Iris pigment epithelial cell (primary cell): Measurements from ENCODE around the gene ATG2A.

Experiments
- DNase-seq: peaks from one replicate; pipeline ENCODE4 v3.0.0-alpha.2; 2011; ENCODE audit warnings: low read depth

Gene ATG2A

DNA sequence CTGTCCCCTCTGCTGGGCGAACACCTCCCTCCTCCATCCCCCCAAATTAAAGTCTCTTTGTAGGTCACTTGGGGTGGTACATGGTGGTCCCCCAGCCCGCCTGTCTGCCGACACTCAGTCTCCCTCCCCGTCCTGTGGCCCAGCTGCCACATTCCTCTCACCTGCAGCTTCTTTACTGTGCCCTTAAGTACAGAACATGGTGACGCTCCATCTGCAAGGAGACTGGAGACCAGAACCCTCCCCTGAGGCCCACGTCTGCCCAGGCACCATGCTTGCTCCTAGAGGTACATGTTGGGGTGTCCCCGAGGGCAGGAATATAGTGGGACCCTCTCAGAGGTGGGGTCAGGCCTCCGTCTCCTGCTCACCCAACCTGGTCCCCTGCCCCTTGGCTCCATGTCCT, 33.0 kb downstream of the ATG2A start:
- DNase-seq: no peak

DNA sequence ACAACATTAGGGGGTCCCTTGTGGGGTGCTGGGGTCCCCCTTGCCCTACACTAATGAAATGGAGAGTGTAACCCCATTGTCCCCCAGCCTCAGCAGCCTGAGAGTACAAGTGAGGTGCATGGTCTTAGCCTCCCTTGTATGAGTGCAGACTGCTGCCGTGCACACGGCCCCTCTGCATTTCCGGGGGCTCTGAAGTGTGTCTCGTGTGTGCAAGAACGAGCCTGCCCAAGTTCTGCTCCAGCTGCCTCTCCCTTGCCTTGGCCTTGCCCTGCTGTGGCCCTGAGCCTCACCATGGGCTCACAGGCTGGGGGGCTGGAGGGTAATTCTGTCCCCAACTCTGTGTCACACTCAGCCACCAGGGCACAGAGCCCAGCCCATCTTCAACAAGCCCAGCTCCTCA, 33.4 kb downstream of the ATG2A start:
- no peak for DNase-seq

DNA sequence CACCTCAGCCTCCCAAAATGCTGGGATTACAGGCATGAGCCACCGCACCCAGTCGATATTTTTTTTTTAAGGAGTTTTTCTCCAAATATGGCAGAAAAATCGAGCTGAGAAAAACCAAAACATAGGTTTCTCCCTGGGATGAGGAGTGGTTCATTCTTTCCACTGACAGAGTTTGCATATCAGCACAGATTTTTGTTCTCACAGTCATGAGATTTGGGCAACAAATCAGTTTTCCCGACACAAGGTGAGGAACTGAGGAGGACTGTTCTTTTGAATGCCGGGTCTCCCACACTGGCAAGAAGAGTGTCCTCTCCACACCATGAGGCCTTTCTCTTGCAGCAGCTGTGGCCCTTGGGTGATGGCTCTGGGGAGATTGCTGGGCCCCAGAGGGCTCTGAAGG, 34.8 kb downstream of the ATG2A start:
- DNase-seq: no peak

DNA sequence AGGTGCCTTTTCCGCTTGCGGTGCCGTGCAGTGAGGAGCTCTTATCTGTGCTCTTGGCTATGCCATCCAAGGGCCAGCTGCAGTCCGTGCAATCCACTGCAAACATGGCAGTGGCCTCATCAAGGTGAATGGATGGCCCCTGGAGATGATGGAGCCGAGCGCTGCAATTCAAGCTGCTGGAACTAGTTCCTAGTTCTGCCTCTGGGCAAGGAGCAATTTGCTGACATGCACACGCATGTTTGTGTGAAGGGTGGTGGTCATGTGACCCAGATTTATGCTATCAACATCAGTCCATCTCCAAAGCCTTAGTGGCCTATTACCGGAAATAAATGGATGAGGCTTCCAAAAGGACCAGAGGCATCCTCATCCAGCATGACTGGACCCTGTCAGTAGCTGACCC, 35.5 kb downstream of the ATG2A start:
- DNase-seq: no peak

DNA sequence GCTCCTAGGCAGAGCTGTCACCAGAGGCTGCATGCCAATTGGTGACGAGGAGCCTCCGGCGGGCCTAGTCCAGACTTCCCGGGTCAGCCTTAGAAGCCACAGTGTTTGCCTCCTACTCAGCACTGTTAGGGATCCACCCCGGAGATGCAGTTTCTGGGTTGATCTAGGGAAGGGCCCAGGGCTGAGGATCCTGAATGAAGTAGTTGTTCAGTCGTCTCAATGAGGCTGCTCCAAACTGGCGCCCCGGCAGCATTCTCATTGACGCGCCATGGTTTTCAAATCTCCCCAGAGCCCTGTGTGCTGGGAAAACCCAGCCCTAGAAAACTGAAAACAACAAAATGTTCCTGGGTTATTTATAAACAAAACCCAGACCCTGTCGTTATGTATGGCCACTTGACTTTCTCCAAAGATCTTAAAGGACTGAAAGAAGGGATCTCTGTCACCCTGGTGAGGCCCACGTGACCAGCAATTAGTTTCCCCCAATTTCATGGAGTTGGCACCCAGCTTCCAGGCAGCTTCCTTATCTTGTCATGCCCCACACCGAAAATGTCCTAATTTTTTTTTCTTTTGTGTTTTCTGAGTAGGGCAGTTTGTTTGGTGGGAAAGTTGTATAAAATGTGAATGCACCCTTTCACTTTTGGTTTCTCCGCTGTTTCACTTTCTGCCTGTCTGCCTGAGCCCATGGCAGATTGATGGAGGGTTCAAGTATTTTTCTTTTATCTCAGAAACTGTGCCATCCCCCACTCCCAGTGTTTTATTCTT, 36.6 kb downstream of the ATG2A start:
- no peak for DNase-seq

DNA sequence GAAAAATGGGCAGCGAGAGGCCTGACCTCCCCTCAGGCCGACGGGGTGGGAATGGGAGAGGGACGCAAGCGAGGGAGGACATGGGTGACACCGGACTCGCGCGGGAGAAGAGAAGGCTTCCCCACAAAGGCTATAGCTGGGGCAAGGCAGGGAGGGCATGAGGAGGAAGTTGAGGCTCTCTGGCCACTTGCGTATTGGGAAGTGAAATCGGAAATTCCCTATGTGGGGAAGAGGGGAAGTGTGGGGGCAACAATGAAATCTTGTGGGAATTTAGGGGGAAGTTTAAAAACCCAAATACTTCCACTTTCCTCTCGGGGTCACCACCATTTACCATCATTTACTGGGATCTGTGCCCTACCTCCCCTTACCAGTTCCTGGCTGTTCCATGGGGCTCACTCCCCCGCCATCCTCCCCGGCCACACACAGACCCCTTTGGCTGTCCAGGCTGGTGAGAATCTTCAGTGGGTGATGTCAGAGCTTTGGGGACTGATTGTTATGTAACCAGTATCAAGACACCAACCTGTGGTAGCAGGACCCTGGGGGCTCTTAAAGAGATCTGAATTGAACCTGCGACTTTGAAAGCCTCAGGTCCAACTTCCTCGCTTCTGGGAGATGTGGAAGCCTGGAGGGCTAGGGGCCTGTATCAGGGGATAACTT, 37.6 kb downstream of the ATG2A start:
- DNase-seq: no peak

DNA sequence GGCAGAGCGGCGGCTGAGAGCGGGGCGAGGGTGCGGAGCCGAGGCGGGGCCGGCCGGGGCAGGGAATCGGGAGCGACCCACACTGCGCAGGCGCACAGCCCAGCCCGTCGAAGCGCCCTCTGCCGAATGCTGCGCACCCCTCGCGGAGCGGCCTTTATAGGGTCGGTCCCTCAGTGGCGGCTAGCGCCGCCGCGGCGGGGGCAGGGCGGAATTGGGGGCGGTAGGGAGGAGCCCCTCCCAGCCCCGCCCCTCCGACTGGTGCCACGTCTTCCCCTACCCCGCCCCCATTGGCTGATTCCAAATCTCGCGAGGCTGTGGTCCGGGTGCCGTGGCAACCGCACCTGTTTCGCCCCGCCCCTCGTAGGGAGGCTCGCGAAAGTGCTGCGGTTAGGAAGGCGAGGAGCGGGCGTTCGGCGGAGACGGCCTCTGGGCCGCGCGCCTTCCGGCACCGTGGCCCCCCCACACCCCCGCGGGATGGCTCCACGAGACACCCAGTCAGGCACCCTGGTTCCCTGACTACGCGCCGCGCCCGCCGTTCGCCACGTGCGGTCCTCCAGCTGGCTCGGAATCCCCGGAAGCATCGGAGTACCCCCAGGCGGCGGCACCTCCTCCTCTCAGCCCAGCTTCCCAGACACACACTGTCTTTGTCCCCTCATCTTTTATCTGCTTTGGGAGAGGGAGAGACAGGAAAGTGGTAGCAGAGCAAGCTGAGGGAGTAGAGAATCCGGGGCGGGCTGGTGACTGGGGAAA, 38.3 kb downstream of the ATG2A start, which contains the start of gene EHD1:
TSS of gene EHD1 (minus strand) at position 128 of the 750 bp plus-strand sequence. CDS start 157 bp downstream, outside the sequence.
- DNase-seq: peak; percentile 94

DNA sequence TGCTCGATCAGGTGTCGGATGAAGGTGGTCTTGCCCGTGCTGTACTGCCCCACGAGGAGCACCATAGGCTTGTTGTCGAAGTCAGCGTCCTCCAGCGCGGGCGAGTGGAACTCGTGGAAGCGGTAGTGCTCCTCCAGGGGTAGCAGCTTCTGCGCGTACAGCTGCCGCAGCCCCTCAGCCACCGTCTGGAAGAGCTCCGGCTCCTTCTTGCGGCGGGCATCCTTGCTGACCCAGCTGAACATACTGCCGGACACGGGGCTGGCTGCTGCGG, 38.9 kb downstream of the ATG2A start:
- DNase-seq: peak; percentile 57

DNA sequence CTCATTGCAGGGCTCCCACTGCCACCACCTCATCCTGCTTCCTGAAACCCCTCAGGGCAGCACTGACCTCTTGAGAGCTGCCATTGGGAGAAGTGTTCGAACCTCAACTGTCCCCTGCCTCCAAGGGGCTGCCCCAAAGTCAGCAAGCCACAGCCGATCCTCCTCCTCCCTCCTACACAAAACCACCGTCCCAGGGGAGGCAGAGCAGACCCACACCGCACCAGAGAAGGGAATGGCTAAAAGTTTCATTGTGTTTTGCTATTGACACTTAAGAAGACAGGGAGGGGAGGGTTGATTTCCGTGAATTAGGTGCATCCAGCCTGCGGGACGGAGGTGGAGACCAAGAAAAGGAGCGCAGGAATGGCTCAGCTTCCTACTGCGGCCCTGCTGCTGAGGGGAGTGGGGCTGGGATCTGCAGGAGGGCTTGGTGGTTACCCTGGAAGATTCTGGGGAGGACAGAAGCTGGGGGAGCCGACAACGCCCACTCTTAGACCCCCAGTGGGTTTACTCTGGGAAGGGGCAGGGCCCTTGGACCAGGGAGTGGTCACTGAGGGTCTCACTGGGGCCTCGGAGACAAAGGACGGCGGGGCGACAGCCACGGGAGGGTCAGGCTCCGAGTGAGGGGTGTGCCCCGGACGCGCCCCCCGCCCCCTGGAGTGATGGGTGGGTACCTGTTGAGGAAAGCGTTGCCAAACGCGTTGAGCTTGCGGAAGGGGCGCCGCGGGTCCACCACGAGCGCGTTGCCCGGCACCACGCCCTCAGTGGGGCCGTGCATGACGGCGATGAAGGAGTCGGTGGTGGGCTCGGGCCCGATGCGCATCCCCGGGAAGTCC, 39.4 kb downstream of the ATG2A start:
- DNase-seq: no peak

DNA sequence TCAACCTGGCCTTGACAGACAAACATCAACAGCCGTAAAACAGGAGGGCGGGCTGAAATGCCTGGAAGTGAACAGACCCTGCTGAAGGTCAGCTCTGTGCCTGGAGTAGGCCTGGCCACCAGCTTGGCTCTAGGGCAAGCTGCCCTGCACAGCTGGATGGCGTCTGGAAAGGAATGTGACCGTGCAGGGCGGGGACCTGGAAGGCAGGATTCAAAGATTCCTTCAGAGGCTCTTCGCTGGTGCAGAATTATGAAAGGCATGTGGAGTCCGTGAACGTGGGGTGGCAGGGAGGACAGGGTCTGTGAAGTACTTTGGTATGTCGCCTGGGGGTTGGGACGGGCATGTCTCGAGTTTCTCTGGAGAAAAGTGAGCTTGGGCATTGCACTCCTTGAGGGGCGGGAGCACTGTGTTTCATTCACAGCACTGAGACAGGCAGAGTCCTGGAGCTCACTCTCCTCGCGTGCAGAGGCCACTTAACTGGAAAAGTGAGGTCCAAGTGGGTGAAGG, 40.1 kb downstream of the ATG2A start:
- DNase-seq: no peak

DNA sequence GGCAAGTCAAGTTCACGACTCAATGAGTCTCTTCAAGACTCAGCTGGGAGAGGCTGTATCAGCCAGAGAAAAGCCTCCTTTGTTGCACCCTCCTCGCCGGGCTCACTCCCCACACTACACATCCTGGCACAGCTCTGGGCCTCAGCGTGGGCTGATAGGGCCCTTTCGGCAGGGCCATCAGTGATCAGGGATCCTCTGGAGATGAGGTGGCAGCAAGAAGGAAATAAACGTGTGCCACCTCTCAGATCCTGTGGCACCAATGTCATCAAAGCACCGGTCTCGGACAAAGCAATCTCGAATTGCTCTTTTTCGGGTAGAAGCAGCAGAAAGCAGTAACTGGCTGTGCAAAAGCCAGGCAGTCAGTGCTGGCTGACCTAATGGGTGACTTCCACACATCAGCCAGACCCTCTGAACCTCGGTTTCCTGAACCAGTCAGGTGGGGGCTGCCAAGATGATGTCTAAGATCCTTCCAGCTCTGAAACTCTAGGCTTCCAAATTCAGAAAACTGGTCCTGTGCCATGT, 40.7 kb downstream of the ATG2A start:
- DNase-seq: no peak

DNA sequence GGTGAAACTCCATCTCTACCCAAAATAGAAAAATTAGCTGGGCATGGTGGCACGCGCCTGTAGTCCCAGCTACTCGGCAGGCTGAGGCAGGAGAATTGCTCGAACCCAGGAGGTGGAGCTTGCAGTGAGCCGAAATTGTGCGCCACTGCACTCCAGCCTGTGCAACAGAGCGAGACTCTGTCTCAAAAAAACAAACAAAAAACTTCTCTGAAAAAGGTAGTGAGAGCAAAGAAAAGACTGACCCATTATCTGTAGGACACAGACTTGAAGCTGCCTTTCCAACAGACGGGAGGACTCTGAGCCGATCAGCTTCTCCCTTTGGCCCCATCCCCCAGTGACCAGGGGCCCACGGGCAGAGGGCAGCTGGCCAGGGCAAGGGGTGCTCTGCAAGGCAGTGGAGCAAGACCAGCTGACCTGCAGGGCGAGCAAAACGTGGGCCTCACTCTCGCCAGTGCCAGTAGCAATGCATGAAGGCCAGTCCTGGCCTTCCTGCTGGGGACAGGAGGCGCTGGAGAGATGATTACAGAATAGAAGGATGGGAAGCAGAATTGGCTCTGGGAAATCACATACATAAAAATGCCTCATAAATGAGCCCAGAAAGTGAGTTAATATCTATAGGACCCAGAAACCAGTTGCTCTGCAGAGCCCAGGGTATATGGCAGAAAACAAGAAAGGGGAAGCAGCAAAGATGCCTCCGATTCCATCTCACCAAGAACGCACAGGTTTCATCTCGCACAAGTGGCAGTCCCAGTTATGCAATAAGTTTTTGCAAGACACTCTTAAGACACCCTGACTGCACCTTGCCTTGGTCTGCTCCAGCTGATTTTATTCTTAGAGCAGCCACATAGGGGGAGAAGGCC, 41.4 kb downstream of the ATG2A start:
- DNase-seq: no peak

DNA sequence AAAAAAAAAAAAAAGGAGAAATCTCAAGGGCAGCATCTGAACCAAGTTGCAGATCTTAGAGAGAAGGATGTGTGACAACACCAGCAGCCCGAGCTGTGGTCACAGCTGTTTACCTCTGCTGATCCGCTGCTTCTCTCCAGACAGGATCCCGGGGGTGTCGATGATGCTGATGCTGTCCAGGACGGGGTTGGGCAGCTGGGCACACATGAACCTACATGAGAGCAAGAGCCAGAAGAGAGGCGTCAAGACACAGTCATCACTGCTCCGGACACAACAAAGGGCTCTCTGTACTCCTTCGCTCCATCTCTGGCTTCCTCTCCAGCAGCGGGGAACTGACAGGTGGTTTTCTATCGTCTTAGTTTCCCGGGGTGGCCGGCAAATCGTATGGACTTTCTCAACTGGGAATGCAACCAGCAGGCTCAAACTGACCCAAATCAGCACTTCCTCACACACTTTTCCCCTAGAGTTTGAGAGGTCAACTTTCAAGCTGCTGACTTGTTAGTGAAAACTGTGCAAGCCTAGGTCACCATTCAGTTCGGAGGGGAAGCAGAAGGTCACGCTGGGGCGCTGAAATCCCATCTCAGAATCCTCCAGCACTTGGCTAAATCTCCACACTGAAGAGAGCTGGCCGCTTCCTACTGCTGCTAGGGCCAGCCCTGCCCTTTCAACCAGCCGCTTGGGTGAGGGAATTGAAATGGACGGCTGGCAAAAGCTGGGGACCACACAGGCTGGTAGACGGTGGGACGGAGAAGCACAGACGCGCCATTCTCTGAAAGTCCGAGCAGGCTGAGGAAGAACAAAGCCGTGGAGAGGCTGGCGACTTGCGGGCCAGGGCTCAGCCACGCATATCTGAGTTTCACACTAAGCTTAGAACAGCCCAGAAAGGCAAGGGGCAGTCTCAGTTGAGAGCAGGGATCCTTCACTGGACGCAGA, 42.4 kb downstream of the ATG2A start:
- no peak for DNase-seq

DNA sequence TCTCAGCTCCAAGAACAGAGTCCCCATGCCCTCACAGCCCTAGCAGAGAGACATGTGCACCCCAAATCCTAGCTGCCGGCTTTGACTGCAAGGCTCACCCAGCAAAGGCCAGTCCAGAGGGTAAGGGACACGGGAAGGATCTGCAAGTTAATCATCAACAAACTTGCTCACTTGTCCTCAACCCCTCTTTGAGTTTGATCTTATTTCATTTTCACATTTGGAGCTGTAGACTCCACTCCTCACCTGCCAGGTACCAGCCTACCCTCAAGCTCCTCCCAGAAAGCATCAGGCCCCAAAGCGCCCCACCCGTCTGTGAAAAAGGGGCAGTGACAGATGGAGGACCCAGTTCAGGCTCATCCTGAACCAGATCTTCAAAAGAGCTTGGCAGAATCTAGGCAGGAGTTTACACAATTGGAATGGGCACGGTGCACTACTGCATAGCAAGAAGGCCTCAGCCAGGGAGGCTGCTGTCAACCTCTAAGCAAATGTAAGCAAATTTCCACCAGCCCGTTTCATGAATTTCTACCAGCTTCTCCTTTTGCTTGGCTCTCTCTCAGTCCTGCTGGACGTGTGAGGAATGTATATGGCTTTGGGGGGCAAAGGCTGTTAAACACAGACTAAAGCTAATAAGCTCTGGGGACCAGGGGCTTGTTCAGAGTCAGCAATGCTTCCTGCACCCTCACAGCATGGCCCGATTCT, 44.1 kb downstream of the ATG2A start:
- DNase-seq: no peak

DNA sequence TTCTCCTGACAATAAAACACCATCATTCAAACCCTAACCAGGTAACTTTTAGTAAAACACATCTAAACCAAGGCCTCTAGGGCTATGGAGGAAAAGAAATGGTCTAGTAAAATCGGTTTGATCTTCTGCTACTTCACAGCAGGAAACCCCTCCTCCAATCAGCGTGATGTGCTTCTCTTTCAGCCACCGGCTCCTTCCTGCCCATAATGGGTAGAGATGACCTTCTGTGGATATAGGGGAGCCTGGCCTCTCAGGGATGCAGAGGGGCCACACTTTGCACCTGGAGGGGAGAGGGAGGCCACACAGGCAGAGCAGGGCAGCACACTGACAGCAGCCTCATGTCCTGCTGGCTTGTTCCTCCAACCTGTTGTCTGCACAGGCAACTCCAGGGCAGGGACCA, 45.5 kb downstream of the ATG2A start:
- no peak for DNase-seq

DNA sequence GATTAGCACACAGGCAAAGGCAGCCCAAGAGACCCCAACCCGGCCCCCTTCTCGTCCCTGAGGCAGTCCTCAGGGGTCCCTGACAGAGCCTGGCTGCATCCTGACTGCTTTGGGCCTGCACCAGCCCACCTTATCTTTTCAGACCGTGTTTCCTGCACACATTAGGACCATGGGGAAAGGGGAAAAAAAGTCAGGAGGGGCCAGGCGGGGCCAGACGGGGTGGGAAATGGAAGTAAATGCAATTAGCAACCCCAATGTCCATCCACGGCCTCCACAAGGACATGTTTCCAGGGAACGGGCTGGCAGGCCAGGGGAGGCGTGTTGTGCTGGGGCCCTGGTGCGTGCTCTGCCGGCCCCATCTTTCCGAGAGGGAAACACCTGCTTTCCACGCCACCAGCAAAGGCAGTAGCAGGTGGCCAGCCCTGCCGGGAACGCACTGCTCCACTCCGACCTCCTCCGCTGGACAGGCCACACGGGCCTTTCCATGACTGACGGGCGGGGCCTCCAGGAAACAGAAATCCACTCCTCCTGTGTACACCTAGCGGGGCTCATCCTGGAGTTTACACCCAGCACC, 46.0 kb downstream of the ATG2A start:
- DNase-seq: no peak

DNA sequence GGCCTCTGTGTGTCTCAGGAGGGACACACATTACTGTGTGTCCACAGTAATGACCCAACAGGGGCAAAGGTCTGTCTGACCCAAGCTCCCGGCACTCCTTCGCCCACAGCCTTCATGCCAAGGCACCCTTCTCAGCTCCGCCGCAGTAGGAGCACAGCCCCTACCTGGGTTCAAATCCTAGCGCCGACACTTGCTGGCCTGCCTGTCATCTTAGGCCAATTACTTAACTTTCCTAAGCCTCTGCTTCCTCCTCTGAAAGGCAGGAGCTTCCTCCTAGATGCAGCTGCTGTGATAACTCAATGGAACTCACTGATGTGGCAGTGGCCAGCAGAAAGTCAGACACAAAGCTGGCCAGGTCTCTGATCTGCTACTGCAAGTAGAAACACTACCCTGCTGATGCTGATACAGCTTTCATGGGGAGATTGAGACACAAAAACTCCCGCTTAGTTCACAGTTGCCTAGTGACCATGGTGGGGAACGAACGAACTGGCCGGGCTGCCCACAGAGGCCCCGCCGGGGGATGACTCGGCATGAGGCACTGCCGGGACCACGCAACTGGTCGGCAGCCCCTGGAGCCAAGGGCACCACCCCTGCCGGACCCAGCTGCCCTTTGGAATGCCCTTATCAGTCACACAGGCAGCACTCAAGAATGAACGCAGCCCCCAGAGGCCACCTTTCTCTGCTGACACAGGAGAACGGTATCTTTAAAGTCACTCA, 46.7 kb downstream of the ATG2A start:
- peak; percentile 88 for DNase-seq

DNA sequence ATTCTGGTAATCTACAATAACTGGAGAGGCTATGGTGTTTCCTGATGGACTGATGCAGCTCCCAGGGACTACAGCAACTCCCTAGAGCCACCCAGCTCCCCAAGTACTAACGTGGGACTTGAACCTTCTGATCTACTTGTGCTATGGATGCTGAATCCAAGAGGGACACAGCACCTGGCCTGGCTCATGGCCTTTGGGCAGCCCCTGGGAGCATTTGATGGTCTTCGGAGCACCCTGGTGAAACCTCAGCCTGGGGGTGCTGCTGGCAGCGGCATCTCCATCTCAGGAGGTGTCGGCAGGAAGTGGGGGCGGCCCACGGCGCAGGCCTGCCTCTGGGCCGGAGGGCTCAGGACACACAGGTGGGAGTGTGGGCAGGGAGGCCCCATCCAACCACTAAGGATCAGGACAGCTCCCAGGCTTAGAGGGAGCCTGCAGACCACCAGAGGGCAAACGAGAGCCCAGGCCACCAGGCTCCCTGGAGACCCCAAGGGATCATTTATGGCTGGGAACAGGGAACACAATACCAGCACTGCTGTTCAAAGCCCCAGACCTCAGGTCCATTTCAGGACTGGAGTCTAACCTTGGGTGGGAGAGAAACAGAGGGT, 47.3 kb downstream of the ATG2A start:
- no peak for DNase-seq
